HepG2 (cell line): ENCODE measurements around the gene MASP2. TPM values are rescaled to one million over a fixed set of nuclear protein-coding genes. Genes with fewer than 3 reads are reported as not detected.
A peak's percentile ranks its signal among the peaks of the same experiment; 100 is the strongest.

Experiments
- BRD4 ChIP-seq: sonication (generic); formaldehyde crosslinking; IDR thresholded peaks from 2 replicates; pipeline ENCODE4 v1.4.0; 2020; ENCODE audit warnings: missing genetic modification reagents
- DMTF1 ChIP-seq: sonication (generic); formaldehyde crosslinking; IDR thresholded peaks from 2 replicates; pipeline ENCODE4 v1.4.0; 2020; ENCODE audit warnings: mild to moderate bottlenecking, missing genetic modification reagents
- GLMP ChIP-seq: sonication (generic); formaldehyde crosslinking; IDR thresholded peaks from 2 replicates; pipeline ENCODE4 v1.9.0; 2021; ENCODE audit warnings: missing genetic modification reagents, mild to moderate bottlenecking, borderline replicate concordance
- HNRNPL ChIP-seq: fragments of 200-400 bp; formaldehyde crosslinking; IDR thresholded peaks from 2 replicates; pipeline ENCODE4 v1.6.1; 2017; ENCODE audit warnings: mild to moderate bottlenecking, low read depth, low read length
- ISX ChIP-seq: sonication (generic); formaldehyde crosslinking; conservative IDR thresholded peaks from 2 replicates; pipeline ENCODE4 v1.5.0; 2020; ENCODE audit warnings: missing genetic modification reagents
- MIER3 ChIP-seq: IDR thresholded peaks from 2 replicates; pipeline ENCODE4 v1.6.1; 2016; ENCODE audit warnings: missing compliant biosample characterization, borderline replicate concordance
- NCOR1 ChIP-seq: fragments of 200-600 bp; sonication (generic); IDR thresholded peaks from 2 replicates; pipeline ENCODE4 v1.7.0; 2017; ENCODE audit warnings: antibody characterized with exemption, low read length, borderline replicate concordance
- SRSF1 ChIP-seq: fragments of 200-400 bp; formaldehyde crosslinking; optimal IDR thresholded peaks from 2 replicates; pipeline ENCODE3; 2017; ENCODE audit warnings: mild to moderate bottlenecking, low read depth, low read length, moderate library complexity
- TRIM24 ChIP-seq: sonication (generic); formaldehyde crosslinking; IDR thresholded peaks from 2 replicates; pipeline ENCODE4 v1.8.0; 2022; ENCODE audit warnings: mild to moderate bottlenecking, missing genetic modification reagents
- YEATS2 ChIP-seq: sonication (generic); formaldehyde crosslinking; IDR thresholded peaks from 2 replicates; pipeline ENCODE4 v1.4.0; 2020; ENCODE audit warnings: missing genetic modification reagents, borderline replicate concordance
- ZNF275 ChIP-seq: sonication (generic); formaldehyde crosslinking; IDR thresholded peaks from 2 replicates; pipeline ENCODE4 v1.8.0; 2022; ENCODE audit warnings: missing genetic modification reagents, mild to moderate bottlenecking, inconsistent platforms, borderline replicate concordance
- ZNF431 ChIP-seq: sonication (generic); formaldehyde crosslinking; IDR thresholded peaks from 2 replicates; pipeline ENCODE4 v1.9.0; 2022; ENCODE audit warnings: missing genetic modification reagents, low read depth, mild to moderate bottlenecking, borderline replicate concordance
- ZNF556 ChIP-seq: sonication (generic); formaldehyde crosslinking; IDR thresholded peaks from 2 replicates; pipeline ENCODE4 v1.4.0; 2020; ENCODE audit warnings: mild to moderate bottlenecking, missing genetic modification reagents, borderline replicate concordance
- ZNF572 ChIP-seq: sonication (generic); formaldehyde crosslinking; IDR thresholded peaks from 2 replicates; pipeline ENCODE4 v1.5.1; 2020; ENCODE audit warnings: mild to moderate bottlenecking, missing genetic modification reagents
- ZNF766 ChIP-seq: sonication (generic); formaldehyde crosslinking; IDR thresholded peaks from 2 replicates; pipeline ENCODE4 v1.5.0; 2020; ENCODE audit warnings: missing genetic modification reagents, borderline replicate concordance
- polyA plus RNA-seq, 8 experiments: library from polyadenylated mRNA; depleted of rRNA in 3 of 8; stranded (reverse) in 7 of 8; unstranded in 1 of 8; fragments of >200 nt; fragmentation: Illumina TruSeq in 4 of 8; extraction: Trizol in 4 of 8; gene quantifications; 2 replicates each; pipeline versions ENCODE4 v1.2.1 to v1.2.3, GENCODE V29; 2011 to 2016; ENCODE audit warnings: low read depth in 4 of 8, missing spikeins in 1 of 8, mixed read lengths in 1 of 8; ENCODE audit not compliant: insufficient read depth in 1 of 8
- total RNA-seq, 5 experiments: library from RNA; depleted of rRNA; stranded (reverse); fragments of >200 nt; fragmentation: Illumina TruSeq; extraction: Trizol; gene quantifications; 2 replicates each; pipeline ENCODE4 v1.2.3, GENCODE V29; 2016; ENCODE audit warnings: low read depth in 1 of 5
- TF ChIP-seq, protein P1 (sequence below): IDR thresholded peaks from 2 replicates; pipeline ENCODE4 v1.6.1; 2016; ENCODE audit warnings: low read depth
- TF ChIP-seq, protein P2 (sequence below): sonication (generic); formaldehyde crosslinking; IDR thresholded peaks from 2 replicates; pipeline ENCODE4 v1.5.0; 2020; ENCODE audit warnings: missing genetic modification reagents
- TF ChIP-seq, protein P3 (sequence below): sonication (generic); formaldehyde crosslinking; IDR thresholded peaks from 2 replicates; pipeline ENCODE4 v1.4.0; 2020; ENCODE audit warnings: low read depth, mild to moderate bottlenecking, missing genetic modification reagents

MASP2 gene
- total and polyA plus RNA-seq, 2 of the 13 experiments (the other 11 are each of a cell fraction or from before 2014, with no cell fraction given), result 7.1 to 11.8 TPM

GRCh38 chr1:11046625-11047365 lies at the start of gene MASP2 (continued):
- TF ChIP-seq ZNF766, result 0 out of 2 replicates have a peak, but pooled peaks have one; percentile 5
- peak; percentile 36; the same call in 1 of the 2 replicates for TF ChIP-seq YEATS2 (CRISPR knock-in tag)
- TF ChIP-seq, protein P1, sequence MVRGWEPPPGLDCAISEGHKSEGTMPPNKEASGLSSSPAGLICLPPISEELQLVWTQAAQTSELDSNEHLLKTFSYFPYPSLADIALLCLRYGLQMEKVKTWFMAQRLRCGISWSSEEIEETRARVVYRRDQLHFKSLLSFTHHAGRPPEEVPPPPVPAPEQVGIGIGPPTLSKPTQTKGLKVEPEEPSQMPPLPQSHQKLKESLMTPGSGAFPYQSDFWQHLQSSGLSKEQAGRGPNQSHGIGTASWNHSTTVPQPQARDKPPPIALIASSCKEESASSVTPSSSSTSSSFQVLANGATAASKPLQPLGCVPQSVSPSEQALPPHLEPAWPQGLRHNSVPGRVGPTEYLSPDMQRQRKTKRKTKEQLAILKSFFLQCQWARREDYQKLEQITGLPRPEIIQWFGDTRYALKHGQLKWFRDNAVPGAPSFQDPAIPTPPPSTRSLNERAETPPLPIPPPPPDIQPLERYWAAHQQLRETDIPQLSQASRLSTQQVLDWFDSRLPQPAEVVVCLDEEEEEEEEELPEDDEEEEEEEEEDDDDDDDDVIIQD (CRISPR knock-in tag), result no peak
- TF ChIP-seq SRSF1, result no peak
- TF ChIP-seq TRIM24, result no peak
- peak; percentile 70; the same call in 1 of the 2 replicates for TF ChIP-seq BRD4 (CRISPR knock-in tag)
- TF ChIP-seq HNRNPL, result peak; percentile 88
- TF ChIP-seq, protein P2, sequence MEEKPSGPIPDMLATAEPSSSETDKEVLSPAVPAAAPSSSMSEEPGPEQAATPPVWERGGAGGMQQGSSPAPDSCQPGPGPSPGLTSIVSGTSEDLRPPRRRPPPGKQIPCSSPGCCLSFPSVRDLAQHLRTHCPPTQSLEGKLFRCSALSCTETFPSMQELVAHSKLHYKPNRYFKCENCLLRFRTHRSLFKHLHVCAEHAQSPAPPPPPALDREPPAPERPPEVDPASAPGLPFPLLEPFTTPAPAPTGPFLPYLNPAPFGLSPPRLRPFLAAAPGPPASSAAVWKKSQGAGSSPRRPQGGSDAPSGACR (CRISPR knock-in tag), result no peak
- no peak for TF ChIP-seq DMTF1 (CRISPR knock-in tag)
- TF ChIP-seq GLMP (CRISPR knock-in tag), result no peak
- TF ChIP-seq NCOR1, result no peak
- TF ChIP-seq, protein P3, sequence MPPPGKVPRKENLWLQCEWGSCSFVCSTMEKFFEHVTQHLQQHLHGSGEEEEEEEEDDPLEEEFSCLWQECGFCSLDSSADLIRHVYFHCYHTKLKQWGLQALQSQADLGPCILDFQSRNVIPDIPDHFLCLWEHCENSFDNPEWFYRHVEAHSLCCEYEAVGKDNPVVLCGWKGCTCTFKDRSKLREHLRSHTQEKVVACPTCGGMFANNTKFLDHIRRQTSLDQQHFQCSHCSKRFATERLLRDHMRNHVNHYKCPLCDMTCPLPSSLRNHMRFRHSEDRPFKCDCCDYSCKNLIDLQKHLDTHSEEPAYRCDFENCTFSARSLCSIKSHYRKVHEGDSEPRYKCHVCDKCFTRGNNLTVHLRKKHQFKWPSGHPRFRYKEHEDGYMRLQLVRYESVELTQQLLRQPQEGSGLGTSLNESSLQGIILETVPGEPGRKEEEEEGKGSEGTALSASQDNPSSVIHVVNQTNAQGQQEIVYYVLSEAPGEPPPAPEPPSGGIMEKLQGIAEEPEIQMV, result 0 out of 2 replicates have a peak, but pooled peaks have one; percentile 44
- no peak for TF ChIP-seq ISX (CRISPR knock-in tag)
- no peak; the same call in 1 of the 2 replicates for TF ChIP-seq ZNF572 (CRISPR knock-in tag)
- TF ChIP-seq ZNF275 (CRISPR knock-in tag), result no peak; the same call in 1 of the 2 replicates
- TF ChIP-seq MIER3 (CRISPR knock-in tag), result no peak
- no peak for TF ChIP-seq ZNF431 (CRISPR knock-in tag)
- TF ChIP-seq ZNF556, result 0 out of 2 replicates have a peak, but pooled peaks have one; percentile 76
